Measurements from ENCODE around the gene DYNLT5.

GRCh38 chr1:66774438-66774837 is 22.2 kb downstream of the DYNLT5 start:
- TF ChIP-seq POLR2A (IDR thresholded peaks at IDR 0.05) = no peak
- TF ChIP-seq POLR2AphosphoS5 (IDR thresholded peaks at IDR 0.05) = no peak
- no peak for TF ChIP-seq CTCF (IDR thresholded peaks at IDR 0.05)

Measured in breast epithelium (tissue), 3 donors.